ENCODE data around the gene OR6X1. TPM values are rescaled to one million over a fixed set of nuclear protein-coding genes. Genes with fewer than 3 reads are reported as not detected.

Gene OR6X1
- total RNA-seq = not detected

GRCh38 chr11:123754101-123754568, at the start of gene OR6X1:
OR6X1 (minus strand) TSS chr11:123754518; CDS start chr11:123754518, 0 bp downstream.
- DNase-seq = no peak

GRCh38 chr11:123801765-123802164, 47.4 kb upstream of the OR6X1 start:
- no peaks in the 10 kb centered on the region for H3K27me3 ChIP-seq
- no peak for DNase-seq
- H3K27ac ChIP-seq = no peak overlapping the region

More at GRCh38 chr11:123754101-123754568, at the start of gene OR6X1:
- Histone ChIP-seq H3K36me3 (no peaks in the 10 kb centered on the region), H3K27ac (no peak within 1 kb of the TSS), H3K9me3 (no peaks in the 10 kb centered on the region), H3K4me1 (no peaks in the 10 kb centered on the region), H3K4me3 (no peak within 1 kb of the TSS), H3K27me3 (no peaks in the 10 kb centered on the region)
- TF ChIP-seq CTCF (IDR thresholded peaks at IDR 0.05) = no peak
- no peak for TF ChIP-seq POLR2A (IDR thresholded peaks at IDR 0.05)

GRCh38 chr11:123800036-123800435, 45.7 kb upstream of the OR6X1 start:
- no peaks in the 10 kb centered on the region for H3K27me3 ChIP-seq
- no peaks in the 10 kb centered on the region for H3K4me1 ChIP-seq
- H3K9me3 ChIP-seq = no peaks in the 10 kb centered on the region
- TF ChIP-seq CTCF (IDR thresholded peaks at IDR 0.05) (no peak), POLR2A (IDR thresholded peaks at IDR 0.05) (no peak)
- DNase-seq = no peak
- H3K27ac ChIP-seq = no peak overlapping the region
- H3K36me3 ChIP-seq = no peaks in the 10 kb centered on the region
- no peak overlapping the region for H3K4me3 ChIP-seq

More at GRCh38 chr11:123801765-123802164, 47.4 kb upstream of the OR6X1 start:
- Histone ChIP-seq H3K36me3 (no peaks in the 10 kb centered on the region), H3K4me3 (no peak overlapping the region), H3K4me1 (no peaks in the 10 kb centered on the region), H3K9me3 (no peaks in the 10 kb centered on the region)
- TF ChIP-seq POLR2A (IDR thresholded peaks at IDR 0.05) (no peak), CTCF (IDR thresholded peaks at IDR 0.05) (no peak)

- Histone ChIP-seq H3K4me3 (no peak overlapping the region), H3K27ac (no peak overlapping the region), H3K27me3 (no peaks in the 10 kb centered on the region), H3K36me3 (no peaks in the 10 kb centered on the region), H3K4me1 (no peaks in the 10 kb centered on the region), H3K9me3 (no peaks in the 10 kb centered on the region)
- no peak for DNase-seq
- TF ChIP-seq CTCF (IDR thresholded peaks at IDR 0.05) (no peak), POLR2A (IDR thresholded peaks at IDR 0.05) (no peak)
Measured at GRCh38 chr11:123799438-123799837, 45.1 kb upstream of the OR6X1 start.

- H3K27ac ChIP-seq = no peak overlapping the region
- no peak for DNase-seq
- no peak overlapping the region for H3K4me3 ChIP-seq
- H3K27me3 ChIP-seq = no peaks in the 10 kb centered on the region
- H3K9me3 ChIP-seq = no peaks in the 10 kb centered on the region
- no peak for TF ChIP-seq CTCF (IDR thresholded peaks at IDR 0.05)
- no peak for TF ChIP-seq POLR2A (IDR thresholded peaks at IDR 0.05)
- no peaks in the 10 kb centered on the region for H3K4me1 ChIP-seq
- H3K36me3 ChIP-seq = no peaks in the 10 kb centered on the region
Measured at GRCh38 chr11:123798513-123799252, 44.4 kb upstream of the OR6X1 start.
